HG02943 (cell line): Measurements from ENCODE around the gene CEP152.

Source experiments
- ATAC-seq: cut with Tn5 transposase; IDR thresholded peaks from one replicate; pipeline ENCODE4 v1.9.1; 2021; ENCODE audit warnings: mild to moderate bottlenecking, low read depth, moderate library complexity; ENCODE audit not compliant: unreplicated experiment

The CEP152 gene

DNA sequence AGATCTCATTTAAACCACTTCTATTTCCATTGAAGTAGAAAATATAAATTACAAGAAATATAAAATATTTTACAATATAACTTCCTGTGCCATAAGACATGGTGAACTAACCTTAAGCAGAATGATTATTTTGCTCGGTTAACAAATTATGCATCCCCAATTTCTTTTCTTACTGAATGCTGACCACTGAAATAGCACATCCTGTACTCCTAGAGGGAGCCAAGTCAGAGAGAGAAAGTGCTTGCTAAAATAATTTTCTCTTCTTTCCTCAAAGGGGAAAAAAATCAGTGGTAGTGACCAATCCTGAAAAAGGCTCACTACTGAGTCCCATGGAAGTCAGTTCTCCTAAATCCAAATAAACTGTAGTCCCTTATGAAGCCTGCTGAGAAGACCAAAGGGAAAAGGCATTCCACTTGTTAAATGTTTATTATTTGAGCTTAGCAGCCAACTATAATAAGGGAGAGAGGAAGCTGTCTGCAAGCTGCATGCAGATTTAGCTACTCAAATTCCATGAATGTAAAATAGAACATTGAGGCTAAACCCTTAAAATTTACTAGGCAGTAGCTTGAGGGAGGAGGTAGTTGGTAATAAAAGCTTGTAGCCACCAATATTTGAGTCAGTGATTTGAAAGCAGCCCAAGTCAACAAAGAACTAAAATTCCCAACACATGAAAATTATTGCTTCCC is 33.1 kb downstream of the CEP152 start:
- no peak for ATAC-seq

DNA sequence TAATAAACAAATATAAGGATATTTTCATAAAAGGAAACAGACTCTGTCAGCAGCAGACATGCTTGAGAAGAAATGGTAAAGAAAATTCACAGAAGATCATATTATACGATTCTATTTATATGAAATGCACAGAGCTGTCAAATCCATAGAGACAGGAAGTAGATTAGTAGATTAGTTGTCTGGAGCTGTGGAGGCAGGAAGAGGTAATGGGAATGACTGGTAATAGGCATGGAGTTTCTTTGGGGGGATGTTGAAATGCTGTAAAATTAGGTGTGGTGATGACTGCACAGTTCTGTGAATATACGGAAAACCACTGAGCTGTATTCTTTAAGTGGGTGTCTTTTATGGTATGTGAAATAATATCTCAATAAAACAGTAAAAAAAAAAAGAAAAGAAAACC is 35.3 kb downstream of the CEP152 start:
- ATAC-seq: no peak

DNA sequence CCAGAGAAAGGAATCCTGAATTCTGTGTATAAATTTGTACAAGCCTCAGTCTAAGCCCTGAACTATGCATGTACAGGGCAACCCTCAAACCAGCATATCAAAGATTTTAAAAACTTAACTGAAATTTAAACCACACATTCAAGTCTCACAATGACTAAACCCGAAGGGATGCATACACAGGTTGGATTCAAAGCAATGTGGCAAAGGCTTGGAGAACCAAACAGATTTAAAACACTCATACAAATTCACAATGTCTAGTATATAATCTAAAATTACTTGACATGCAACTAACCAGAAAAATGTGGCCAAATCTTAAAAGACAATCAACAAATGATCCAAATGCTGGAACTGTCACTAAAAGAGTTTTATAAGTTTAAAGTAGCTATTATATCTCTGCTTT is 36.4 kb downstream of the CEP152 start:
- no peak for ATAC-seq

- no peak for ATAC-seq
These were observed 44.7 kb downstream of the CEP152 start for GRCh38 chr15:48766196-48766595.

- no peak for ATAC-seq
These were observed 45.8 kb downstream of the CEP152 start for GRCh38 chr15:48765022-48765421.

DNA sequence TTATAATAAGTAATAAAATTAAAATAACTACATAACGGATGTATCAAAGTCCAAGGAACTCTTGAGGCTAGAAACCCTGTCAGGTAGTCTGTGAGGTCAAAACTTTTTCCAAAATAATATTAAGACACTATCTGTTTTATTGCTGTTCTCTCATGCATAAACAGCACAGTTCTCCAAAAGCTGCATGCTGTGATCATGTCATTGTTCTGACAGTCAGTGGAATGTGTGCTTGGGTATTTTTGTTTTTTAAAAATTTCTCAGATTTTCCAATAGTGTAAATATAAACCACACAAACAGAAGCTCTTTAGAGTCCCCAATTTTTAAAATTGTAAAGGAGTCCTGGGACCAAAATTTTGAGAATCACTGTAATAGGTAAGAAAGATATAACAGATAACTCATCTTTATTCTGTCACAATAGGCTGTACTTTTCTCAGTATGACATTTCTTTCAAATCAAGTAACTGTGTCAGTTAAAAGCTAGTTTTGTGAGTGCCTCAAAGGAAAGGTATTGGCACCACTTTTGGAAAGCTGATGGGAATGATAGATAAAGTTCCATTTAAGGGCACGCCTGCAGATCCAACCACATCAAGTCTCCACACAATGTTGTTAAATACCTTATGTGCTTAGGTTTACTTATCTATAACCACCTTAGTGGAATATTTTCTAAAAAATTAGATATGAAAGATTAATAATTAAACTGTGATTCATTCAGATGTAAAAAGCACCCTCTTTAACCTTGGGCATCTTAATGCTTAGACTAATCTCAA is 49.3 kb downstream of the CEP152 start:
- no peak for ATAC-seq

GRCh38 chr15:48759921-48760320 is 50.9 kb downstream of the CEP152 start:
- no peak for ATAC-seq

DNA sequence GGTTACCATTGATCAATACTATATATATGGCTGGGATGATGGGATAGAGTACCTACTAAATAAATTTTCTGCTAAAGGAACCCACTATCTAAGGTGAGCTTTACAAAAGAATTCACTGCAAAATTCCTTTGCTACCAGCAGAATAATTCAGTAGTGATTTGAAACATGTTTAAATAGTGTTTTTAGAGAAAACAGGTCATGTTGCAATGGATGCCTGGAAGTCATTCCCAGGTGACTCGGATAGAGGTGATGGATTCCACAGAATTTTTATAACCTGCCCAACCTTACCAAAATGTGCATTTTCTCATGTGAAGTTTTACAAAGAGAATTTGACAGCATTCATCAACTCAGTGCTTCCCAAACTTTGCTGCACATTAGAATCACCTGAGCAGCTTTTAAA is 53.2 kb downstream of the CEP152 start:
- no peak for ATAC-seq

DNA sequence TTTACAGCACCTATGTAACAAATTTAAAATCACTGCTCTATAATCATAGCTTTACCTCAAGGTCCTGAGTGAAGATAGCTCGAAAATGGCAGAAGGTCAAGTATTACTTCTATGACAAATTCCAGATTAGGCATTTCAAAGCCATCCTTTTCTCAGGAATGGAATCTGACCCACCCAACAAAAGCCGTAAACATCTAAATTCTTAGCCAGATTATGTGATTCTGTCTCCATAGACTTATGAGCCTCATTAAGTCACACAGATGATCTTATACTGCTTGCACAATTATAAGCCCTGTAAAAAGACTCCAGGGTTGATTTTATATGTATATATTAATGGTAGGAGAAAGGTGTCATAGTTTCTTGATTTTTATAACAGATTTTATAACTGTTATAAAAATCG is 56.9 kb downstream of the CEP152 start:
- no peak for ATAC-seq

DNA sequence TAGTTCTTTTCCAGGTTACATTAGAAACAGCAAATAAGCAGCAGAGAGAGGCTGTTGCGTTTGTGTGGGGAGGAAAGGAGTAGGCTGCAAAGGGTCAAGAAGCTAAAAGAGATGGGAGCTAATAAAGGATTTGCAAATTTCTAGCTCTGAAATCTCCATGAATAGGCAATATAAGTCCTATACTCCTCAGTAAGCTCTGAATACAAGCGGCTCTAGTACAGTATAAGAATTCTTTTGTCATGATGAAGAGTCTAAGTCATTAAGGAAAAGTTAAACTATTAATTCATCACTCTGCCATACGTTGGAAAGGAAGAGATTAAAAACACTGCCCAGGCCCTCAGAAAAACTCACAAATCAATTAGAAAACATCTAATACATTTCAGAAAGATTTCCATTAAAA is 59.3 kb downstream of the CEP152 start:
- no peak for ATAC-seq

GRCh38 chr15:48748535-48748934 is 62.3 kb downstream of the CEP152 start:
- no peak for ATAC-seq

- no peak for ATAC-seq
These were observed 77.3 kb downstream of the CEP152 start for GRCh38 chr15:48733615-48734014.

DNA sequence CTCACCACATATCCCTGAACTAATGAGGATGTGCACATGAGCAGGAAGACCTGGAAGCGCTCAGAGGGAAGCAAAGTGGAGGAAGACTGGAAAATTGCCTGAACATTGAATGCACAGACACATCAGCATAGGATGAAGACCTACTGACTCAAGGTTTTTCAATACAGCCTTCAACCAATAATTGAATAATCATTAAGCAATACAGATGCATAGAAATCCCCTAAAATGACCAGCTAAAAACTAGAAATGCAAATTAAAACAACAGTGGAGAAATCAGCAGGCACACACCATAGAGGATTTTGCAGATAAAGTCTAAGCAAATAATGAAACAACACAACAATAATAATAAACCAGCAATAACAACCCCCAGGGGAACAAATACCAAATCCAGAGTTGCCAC is 80.4 kb downstream of the CEP152 start:
- no peak for ATAC-seq

GRCh38 chr15:48723969-48724368 is 86.9 kb downstream of the CEP152 start:
- no peak for ATAC-seq

DNA sequence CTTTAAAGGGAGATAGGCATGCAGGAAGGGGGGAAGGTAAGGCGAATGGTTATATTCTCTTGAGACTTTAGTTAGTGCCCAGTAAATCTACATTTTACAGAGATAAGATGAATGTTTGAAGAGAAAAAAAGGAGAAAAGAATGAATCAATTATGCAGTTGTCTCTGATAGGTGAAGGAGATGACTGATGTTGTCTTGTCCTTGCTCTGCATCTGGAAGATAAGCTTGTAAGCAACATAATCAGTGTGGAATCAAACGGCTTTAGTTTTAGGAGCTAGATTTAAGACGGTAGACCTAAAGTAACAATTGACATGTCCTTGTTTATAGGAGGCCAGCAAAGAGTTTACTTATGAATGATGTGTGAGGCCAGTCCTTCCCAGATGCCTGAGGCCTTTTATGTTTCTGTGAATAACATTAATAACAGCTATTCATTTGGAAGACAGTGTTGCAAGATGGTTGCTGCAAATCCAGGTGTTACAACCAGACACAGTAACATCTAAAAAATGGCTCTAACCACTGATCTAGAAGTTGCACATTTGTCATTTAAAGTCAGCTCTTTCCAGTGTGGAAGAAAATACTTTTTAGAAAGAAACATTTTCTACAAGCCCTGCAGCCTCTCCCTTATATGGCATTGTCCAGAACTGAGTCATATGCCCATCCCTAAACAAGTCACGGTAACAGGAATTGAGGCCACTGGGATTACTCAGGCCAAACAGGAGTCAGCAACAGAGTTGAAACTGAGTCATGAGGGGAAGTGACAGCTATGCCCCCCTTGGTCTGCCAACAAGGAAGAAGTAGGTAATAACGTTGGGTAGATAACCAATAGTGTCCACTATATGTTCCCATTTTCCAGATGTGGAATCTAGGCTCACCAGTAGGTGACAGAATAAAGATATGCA is 87.9 kb downstream of the CEP152 start:
- ATAC-seq: no peak

GRCh38 chr15:48721061-48721810 is 89.6 kb downstream of the CEP152 start:
- no peak for ATAC-seq

- ATAC-seq: no peak
These were observed 90.2 kb downstream of the CEP152 start for GRCh38 chr15:48720646-48721045.

DNA sequence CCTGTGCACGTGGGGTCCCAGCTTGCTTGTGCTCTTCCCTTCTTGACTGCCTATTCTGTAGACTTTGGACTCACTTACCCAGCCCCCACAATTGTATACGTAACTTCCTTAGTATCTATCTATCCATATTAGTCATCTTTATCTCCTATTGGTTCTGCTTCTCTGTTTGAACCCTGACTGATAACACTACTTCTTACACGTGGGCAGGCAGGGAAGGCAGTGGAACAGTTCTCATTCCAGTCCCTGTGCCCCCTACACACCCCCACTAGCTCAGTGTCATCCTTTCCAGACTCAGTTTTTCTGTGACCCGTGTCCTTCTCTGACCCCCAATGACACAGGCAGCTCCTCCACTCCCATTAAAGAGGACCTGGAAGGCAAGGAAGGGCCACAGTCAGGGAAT is 91.2 kb downstream of the CEP152 start:
- no peak for ATAC-seq

DNA sequence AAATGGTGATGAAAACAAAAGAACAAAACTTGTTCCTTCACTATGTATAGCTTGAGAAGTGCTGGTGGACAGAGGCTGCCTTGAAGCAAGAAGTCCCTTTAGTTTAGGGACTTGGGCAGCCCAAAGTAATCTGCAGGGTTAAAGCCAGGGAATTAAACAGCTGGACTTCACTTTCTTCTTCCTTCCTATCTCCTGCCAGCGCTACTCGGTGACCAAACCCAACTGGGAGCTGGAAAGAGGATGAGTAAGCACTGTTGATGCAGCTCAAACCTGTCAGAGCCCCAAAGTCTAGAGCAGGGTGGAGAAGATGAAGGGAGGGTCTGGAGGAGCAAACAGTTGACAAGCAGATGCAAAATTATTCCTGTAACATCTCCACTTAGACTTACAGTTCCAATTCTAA is 92.2 kb downstream of the CEP152 start:
- no peak for ATAC-seq

DNA sequence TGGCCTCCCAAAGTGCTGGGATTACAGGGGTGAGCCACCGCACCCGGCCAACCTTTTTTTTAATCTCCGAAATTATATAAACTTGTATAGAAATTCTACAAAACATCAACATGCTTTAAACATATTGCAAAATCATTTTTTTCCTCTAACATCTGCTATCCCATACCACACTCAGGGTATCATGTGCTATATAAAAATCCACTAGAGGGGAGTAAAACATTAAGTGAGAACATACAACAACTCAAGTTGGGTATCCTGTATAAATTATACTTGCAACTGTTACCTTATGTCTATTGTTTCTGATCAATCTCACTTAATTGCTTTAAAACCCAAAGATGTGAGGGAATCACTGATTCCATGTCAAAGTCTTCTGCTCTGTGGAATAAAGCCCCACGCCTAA is 93.4 kb downstream of the CEP152 start:
- no peak for ATAC-seq

DNA sequence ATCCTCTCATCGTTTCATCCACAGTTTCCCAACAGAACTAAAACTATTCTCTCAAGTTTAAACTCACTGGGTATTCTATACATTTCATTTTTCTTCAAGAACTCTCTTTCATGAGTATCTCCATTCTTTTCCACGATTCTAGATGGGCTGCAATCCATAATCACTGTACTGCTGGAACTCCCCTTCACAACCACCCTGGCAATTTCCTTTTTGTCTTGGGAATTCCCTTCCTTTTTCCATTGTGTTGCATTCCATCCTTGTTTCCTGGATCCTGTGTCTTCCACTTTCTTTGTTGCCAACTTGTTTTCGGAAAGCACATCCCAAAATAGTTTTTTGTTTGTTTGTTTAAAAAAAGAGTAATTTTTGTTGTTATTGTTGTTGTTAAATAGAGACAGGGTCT is 98.3 kb downstream of the CEP152 start:
- no peak for ATAC-seq
